ENCODE results near the gene SP140. TPM values are rescaled to one million over a fixed set of nuclear protein-coding genes. Genes with fewer than 3 reads are reported as not detected.

SP140 gene
- total RNA-seq, 1 donor from 2014 or later, result 1.0 TPM

DNA sequence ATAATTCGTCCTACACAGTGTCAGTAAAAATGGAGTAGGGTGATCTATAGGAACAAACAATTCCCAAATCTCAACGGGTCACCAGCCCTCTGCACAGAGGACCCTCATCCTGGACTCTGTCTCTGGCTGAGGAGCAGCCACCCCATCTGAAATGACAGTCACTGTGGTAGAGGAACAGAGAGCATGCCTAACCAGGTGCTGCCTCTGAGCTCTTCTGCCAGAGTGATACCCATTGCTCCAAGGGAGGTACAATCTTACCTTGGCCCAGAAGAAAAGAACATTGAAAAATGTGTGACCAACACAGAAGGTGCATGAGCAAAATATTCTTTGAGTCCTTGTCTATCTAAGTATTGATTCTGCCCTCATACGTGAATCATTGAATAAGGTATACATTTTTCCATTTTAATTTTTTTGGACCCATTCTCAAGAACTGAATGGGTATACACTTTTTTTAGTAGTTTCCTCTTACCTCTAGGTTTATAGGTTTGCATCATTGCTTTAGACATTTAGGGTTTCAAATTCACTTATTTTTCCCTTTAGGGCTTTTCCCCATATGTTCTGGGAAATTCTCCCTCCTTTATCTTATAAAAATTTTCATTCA, 8.7 kb downstream of the SP140 start:
- no peaks in the 10 kb centered on the region for H3K27me3 Mint-ChIP-seq (ENCODE audit: unreplicated experiment)
- H3K27ac Mint-ChIP-seq (ENCODE audit: unreplicated experiment), result no peak overlapping the region
- no peak overlapping the region for H3K4me3 Mint-ChIP-seq (ENCODE audit: unreplicated experiment)
- peaks cover 7% of the 10 kb centered on the region for H3K36me3 Mint-ChIP-seq (ENCODE audit: unreplicated experiment)
- DNase-seq (ENCODE audit: extremely low spot score, unreplicated experiment), result no peak
- TF ChIP-seq, protein P1, sequence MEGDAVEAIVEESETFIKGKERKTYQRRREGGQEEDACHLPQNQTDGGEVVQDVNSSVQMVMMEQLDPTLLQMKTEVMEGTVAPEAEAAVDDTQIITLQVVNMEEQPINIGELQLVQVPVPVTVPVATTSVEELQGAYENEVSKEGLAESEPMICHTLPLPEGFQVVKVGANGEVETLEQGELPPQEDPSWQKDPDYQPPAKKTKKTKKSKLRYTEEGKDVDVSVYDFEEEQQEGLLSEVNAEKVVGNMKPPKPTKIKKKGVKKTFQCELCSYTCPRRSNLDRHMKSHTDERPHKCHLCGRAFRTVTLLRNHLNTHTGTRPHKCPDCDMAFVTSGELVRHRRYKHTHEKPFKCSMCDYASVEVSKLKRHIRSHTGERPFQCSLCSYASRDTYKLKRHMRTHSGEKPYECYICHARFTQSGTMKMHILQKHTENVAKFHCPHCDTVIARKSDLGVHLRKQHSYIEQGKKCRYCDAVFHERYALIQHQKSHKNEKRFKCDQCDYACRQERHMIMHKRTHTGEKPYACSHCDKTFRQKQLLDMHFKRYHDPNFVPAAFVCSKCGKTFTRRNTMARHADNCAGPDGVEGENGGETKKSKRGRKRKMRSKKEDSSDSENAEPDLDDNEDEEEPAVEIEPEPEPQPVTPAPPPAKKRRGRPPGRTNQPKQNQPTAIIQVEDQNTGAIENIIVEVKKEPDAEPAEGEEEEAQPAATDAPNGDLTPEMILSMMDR (IDR thresholded peaks at IDR 0.05), result no peak
- H3K4me1 Mint-ChIP-seq (ENCODE audit: unreplicated experiment), result peaks cover 9% of the 10 kb centered on the region
- H3K9me3 Mint-ChIP-seq (ENCODE audit: unreplicated experiment), result peaks cover 10% of the 10 kb centered on the region

- Mint-ChIP-seq H3K4me1 (ENCODE audit: unreplicated experiment) (peaks cover 9% of the 10 kb centered on the region), H3K36me3 (ENCODE audit: unreplicated experiment) (peaks cover 7% of the 10 kb centered on the region), H3K27ac (ENCODE audit: unreplicated experiment) (no peak overlapping the region), H3K27me3 (ENCODE audit: unreplicated experiment) (peaks cover 2% of the 10 kb centered on the region), H3K9me3 (ENCODE audit: unreplicated experiment) (peaks cover 10% of the 10 kb centered on the region), H3K4me3 (ENCODE audit: unreplicated experiment) (no peak overlapping the region)
- TF ChIP-seq, protein P1 (IDR thresholded peaks at IDR 0.05), result no peak
- DNase-seq (ENCODE audit: extremely low spot score, unreplicated experiment), result no peak
These were observed 9.3 kb downstream of the SP140 start for GRCh38 chr2:230234845-230235244.

DNA sequence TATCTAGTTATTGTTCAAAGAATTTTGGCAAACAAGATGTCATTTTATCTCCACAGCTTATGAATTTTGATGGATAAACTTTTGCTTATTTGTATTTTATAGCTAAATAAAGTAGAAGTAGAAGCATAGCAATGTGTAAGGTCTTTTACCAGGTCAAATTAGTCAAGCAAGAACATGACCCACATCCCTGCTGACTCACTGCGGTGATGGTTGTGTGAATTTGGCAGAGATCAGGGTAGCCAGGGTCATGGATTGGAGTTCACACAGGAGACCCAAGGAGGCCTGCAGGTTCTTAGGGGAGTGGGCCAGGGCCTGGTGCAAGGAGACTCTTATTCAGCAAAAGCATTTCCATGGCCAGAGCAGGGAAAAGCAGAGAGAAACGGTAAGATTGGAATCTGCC, 18.7 kb downstream of the SP140 start:
- TF ChIP-seq, protein P1 (IDR thresholded peaks at IDR 0.05), result no peak

DNA sequence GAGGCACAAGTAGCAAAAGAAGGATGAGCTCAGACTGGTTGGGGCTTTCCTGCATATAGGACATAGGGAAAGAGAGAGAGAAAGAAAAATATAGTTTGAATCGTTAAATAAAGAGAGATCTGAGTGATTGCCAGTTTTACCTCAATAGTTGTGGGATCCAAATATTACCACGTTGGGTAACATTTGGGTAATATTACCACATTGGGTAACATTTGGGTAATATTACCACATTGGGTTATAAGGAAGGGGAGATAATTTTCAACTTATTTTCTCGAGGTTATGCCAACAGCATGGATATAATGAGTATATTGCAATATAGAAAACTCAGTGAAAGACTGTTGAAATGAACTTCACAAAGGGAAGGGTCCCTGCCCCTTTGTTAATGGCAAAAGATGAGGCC, 20.7 kb downstream of the SP140 start:
- no peak for DNase-seq (ENCODE audit: extremely low spot score, unreplicated experiment)
- TF ChIP-seq, protein P1 (IDR thresholded peaks at IDR 0.05), result no peak

More for the DNA sequence above, 18.7 kb downstream of the SP140 start:
- Mint-ChIP-seq H3K4me1 (ENCODE audit: unreplicated experiment) (no peaks in the 10 kb centered on the region), H3K27me3 (ENCODE audit: unreplicated experiment) (peaks cover 25% of the 10 kb centered on the region), H3K27ac (ENCODE audit: unreplicated experiment) (no peak overlapping the region), H3K36me3 (ENCODE audit: unreplicated experiment) (no peaks in the 10 kb centered on the region), H3K4me3 (ENCODE audit: unreplicated experiment) (no peak overlapping the region), H3K9me3 (ENCODE audit: unreplicated experiment) (peaks cover 8% of the 10 kb centered on the region)
- DNase-seq (ENCODE audit: extremely low spot score, unreplicated experiment), result no peak

DNA sequence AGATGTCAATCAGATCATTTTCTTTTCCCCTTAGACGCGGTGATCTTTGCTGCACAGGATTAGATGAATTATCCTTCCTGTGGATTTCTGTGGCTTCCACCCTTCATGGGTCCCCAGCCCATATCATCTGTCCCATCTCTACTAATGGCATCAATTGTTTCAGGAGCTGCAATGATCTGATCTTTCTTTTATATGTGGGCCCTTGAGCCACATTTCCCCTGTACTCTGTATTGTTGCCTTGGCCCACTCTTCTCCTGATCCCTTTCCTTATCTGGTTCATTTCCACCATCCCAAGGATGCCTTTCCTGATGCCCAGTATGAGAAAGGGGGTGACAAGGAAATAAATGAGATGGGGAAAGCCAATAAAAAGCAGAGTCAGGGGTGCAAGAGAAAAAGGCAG, 24.7 kb downstream of the SP140 start:
- H3K9me3 Mint-ChIP-seq (ENCODE audit: unreplicated experiment), result no peaks in the 10 kb centered on the region
- no peaks in the 10 kb centered on the region for H3K36me3 Mint-ChIP-seq (ENCODE audit: unreplicated experiment)
- no peak for DNase-seq (ENCODE audit: extremely low spot score, unreplicated experiment)
- peaks cover 5% of the 10 kb centered on the region for H3K27me3 Mint-ChIP-seq (ENCODE audit: unreplicated experiment)
- H3K4me3 Mint-ChIP-seq (ENCODE audit: unreplicated experiment), result no peak overlapping the region
- H3K27ac Mint-ChIP-seq (ENCODE audit: unreplicated experiment), result no peak overlapping the region
- no peaks in the 10 kb centered on the region for H3K4me1 Mint-ChIP-seq (ENCODE audit: unreplicated experiment)
- TF ChIP-seq, protein P1 (IDR thresholded peaks at IDR 0.05), result no peak

More for the DNA sequence above, 20.7 kb downstream of the SP140 start:
- Mint-ChIP-seq H3K27me3 (ENCODE audit: unreplicated experiment) (peaks cover 25% of the 10 kb centered on the region), H3K4me1 (ENCODE audit: unreplicated experiment) (no peaks in the 10 kb centered on the region), H3K4me3 (ENCODE audit: unreplicated experiment) (no peak overlapping the region), H3K9me3 (ENCODE audit: unreplicated experiment) (no peaks in the 10 kb centered on the region), H3K27ac (ENCODE audit: unreplicated experiment) (no peak overlapping the region), H3K36me3 (ENCODE audit: unreplicated experiment) (no peaks in the 10 kb centered on the region)
